H1 (cell line): ENCODE results near the gene TXNDC16.

Experiments
- ATF3 ChIP-seq: IDR thresholded peaks from 2 replicates; pipeline ENCODE4 v1.6.1; 2011; ENCODE audit warnings: low read depth, mild to moderate bottlenecking, low read length; ENCODE audit not compliant: insufficient read depth
- CEBPB ChIP-seq: IDR thresholded peaks from 2 replicates; pipeline ENCODE4 v1.6.1; 2012; ENCODE audit warnings: low read depth, low read length
- CREB1 ChIP-seq: IDR thresholded peaks from 2 replicates; pipeline ENCODE4 v1.6.1; 2012; ENCODE audit warnings: inconsistent platforms
- CTCF ChIP-seq, 3 experiments: IDR thresholded peaks; 1 replicate in 2 of 3; 2 replicates in 1 of 3; pipeline versions ENCODE4 v1.5.1 to v1.6.1; 2011; ENCODE audit warnings: low read length in 3 of 3, mild to moderate bottlenecking in 3 of 3, inconsistent platforms in 2 of 3, low read depth in 1 of 3, moderate library complexity in 1 of 3; ENCODE audit not compliant: insufficient read depth in 1 of 3; ENCODE audit errors: control extremely low read depth in 1 of 3
- EZH2 ChIP-seq: fragments of 200-600 bp; sonication (generic); IDR thresholded peaks from 2 replicates; pipeline ENCODE4 v1.7.1; 2012; ENCODE audit warnings: low read depth, mild to moderate bottlenecking, moderate library complexity, low read length, inconsistent platforms; ENCODE audit not compliant: severe bottlenecking
- GTF2F1 ChIP-seq: IDR thresholded peaks from 2 replicates; pipeline ENCODE4 v1.6.1; 2012; ENCODE audit warnings: low read depth, low read length, improper control_type of control experiment, borderline replicate concordance
- HDAC2 ChIP-seq, 2 experiments: fragments of 300-600 bp in 1 of 2; sonication (generic) in 1 of 2; IDR thresholded peaks; 2 replicates each; pipeline ENCODE4 v1.6.1; 2011 to 2012; ENCODE audit warnings: low read depth in 2 of 2, low read length in 2 of 2, mild to moderate bottlenecking in 2 of 2, moderate library complexity in 2 of 2, borderline replicate concordance in 1 of 2, inconsistent platforms in 1 of 2
- KDM5A ChIP-seq: fragments of 200-600 bp; IDR thresholded peaks from 2 replicates; pipeline ENCODE4 v1.7.1; 2012; ENCODE audit warnings: mild to moderate bottlenecking, low read length, inconsistent platforms, mixed read lengths
- MAX ChIP-seq: IDR thresholded peaks from 2 replicates; pipeline ENCODE4 v1.6.1; 2012; ENCODE audit warnings: inconsistent platforms
- POLR2A ChIP-seq, 2 experiments: IDR thresholded peaks; 1 replicate in 1 of 2; 2 replicates in 1 of 2; pipeline ENCODE4 v1.6.1; 2011; ENCODE audit warnings: low read depth in 2 of 2, low read length in 2 of 2, mild to moderate bottlenecking in 2 of 2; ENCODE audit errors: control extremely low read depth in 1 of 2
- RAD21 ChIP-seq, 2 experiments: IDR thresholded peaks in 1 of 2; conservative IDR thresholded peaks in 1 of 2; 2 replicates each; pipeline ENCODE4 v1.6.1; 2011; ENCODE audit warnings: low read depth in 2 of 2, low read length in 2 of 2, improper control_type of control experiment in 1 of 2, inconsistent platforms in 1 of 2, mild to moderate bottlenecking in 1 of 2, moderate library complexity in 1 of 2
- SP1 ChIP-seq: IDR thresholded peaks from 2 replicates; pipeline ENCODE4 v1.6.1; 2011; ENCODE audit warnings: low read depth, low read length
- TCF12 ChIP-seq: IDR thresholded peaks from 2 replicates; pipeline ENCODE4 v1.6.1; 2011; ENCODE audit warnings: low read depth, mild to moderate bottlenecking, low read length
- ZNF274 ChIP-seq: IDR thresholded peaks from 2 replicates; pipeline ENCODE4 v1.7.0; 2012; ENCODE audit warnings: low read length, borderline replicate concordance; ENCODE audit errors: extremely low read depth

- TF ChIP-seq CEBPB (no peak), TCF12 (no peak), ZNF274 (no peak), MAX (no peak), RAD21 (IDR thresholded peaks at IDR 0.05 in 1 of 2, conservative IDR thresholded peaks at IDR 0.05 in 1 of 2; ENCODE audit: low read depth in 2 of 2, low read length in 2 of 2) (no peak), CTCF (IDR thresholded peaks at IDR 0.05; ENCODE audit: control extremely low read depth in 1 of 3, insufficient read depth in 1 of 3, low read depth in 1 of 3, low read length in 3 of 3) (no peak), CREB1 (no peak), POLR2A (IDR thresholded peaks at IDR 0.05; ENCODE audit: control extremely low read depth in 1 of 2, low read depth in 2 of 2, low read length in 2 of 2) (no peak), KDM5A (no peak), EZH2 (no peak), GTF2F1 (no peak), HDAC2 (IDR thresholded peaks at IDR 0.05; ENCODE audit: borderline replicate concordance in 1 of 2, low read depth in 2 of 2, low read length in 2 of 2) (no peak), ATF3 (no peak), SP1 (no peak)
Observed at GRCh38 chr14:52442166-52442565, 110.1 kb downstream of the TXNDC16 start.
